Prostate gland (tissue), 2 donors: ENCODE results near the gene KAZN.

Experiments used
- CTCF ChIP-seq, 4 experiments: fragments of 200-600 bp in 2 of 4; fragments of 450-650 bp in 2 of 4; sonication (generic) in 2 of 4; IDR thresholded peaks; 1 replicate in 3 of 4; 2 replicates in 1 of 4; pipeline ENCODE4 v1.5.1; 2016 to 2019; ENCODE audit warnings: antibody characterized with exemption in 4 of 4, mild to moderate bottlenecking in 2 of 4, moderate library complexity in 2 of 4
- POLR2A ChIP-seq: fragments of 450-650 bp; IDR thresholded peaks from one replicate; pipeline ENCODE4 v1.6.1; 2016; ENCODE audit warnings: antibody characterized with exemption, mild to moderate bottlenecking
- POLR2AphosphoS5 ChIP-seq: sonication (generic); formaldehyde crosslinking; IDR thresholded peaks from one replicate; pipeline ENCODE4 v1.6.1; 2017; ENCODE audit warnings: antibody characterized with exemption

GRCh38 chr1:14585728-14586127 lies 12.8 kb upstream of the KAZN start:
- no peak for TF ChIP-seq POLR2A
- TF ChIP-seq CTCF (IDR thresholded peaks at IDR 0.05): no peak
- TF ChIP-seq POLR2AphosphoS5: no peak
